ENCODE measurements around the gene CCL22. TPM values are rescaled to one million over a fixed set of nuclear protein-coding genes. Genes with fewer than 3 reads are reported as not detected.

CCL22 gene
- polyA plus RNA-seq, 1 donor from 2014 or later, result not detected

- H3F3A ChIP-seq (ENCODE audit: insufficient read depth, low read length, poor library complexity, severe bottlenecking), result no peaks in the 10 kb centered on the region
- no peak overlapping the region for H3K9ac ChIP-seq (ENCODE audit: low read length)
- no peaks in the 10 kb centered on the region for H3K79me2 ChIP-seq (replicated peaks; ENCODE audit: insufficient read depth, low read length)
- no peak overlapping the region for H3K4me3 ChIP-seq (ENCODE audit: low read length)
- no peak overlapping the region for H3K4me2 ChIP-seq (ENCODE audit: low read length)
- no peaks in the 10 kb centered on the region for H4K20me1 ChIP-seq (ENCODE audit: insufficient read depth)
- no peak overlapping the region for H3K27ac ChIP-seq (ENCODE audit: low read length)
- no peaks in the 10 kb centered on the region for H3K36me3 ChIP-seq (ENCODE audit: insufficient read depth, low read length)
- no peak overlapping the region for H2AFZ ChIP-seq (ENCODE audit: low read depth, low read length)
- H3K27me3 ChIP-seq (ENCODE audit: insufficient read depth, low read depth, low read length), result no peaks in the 10 kb centered on the region
- no peaks in the 10 kb centered on the region for H3K9me3 ChIP-seq (ENCODE audit: low read length)
- TF ChIP-seq RAD21 (conservative IDR thresholded peaks at IDR 0.05) (no peak), MXI1 (conservative IDR thresholded peaks at IDR 0.05; ENCODE audit: poor library complexity, severe bottlenecking) (no peak), TAF1 (IDR thresholded peaks at IDR 0.05; ENCODE audit: low read depth) (no peak), REST (IDR thresholded peaks at IDR 0.05; ENCODE audit: borderline replicate concordance) (no peak), EP300 (conservative IDR thresholded peaks at IDR 0.05; ENCODE audit: poor library complexity, severe bottlenecking) (no peak), POLR2AphosphoS5 (IDR thresholded peaks at IDR 0.05) (no peak), SMC3 (conservative IDR thresholded peaks at IDR 0.05; ENCODE audit: poor library complexity) (no peak), CTCF (IDR thresholded peaks at IDR 0.05; ENCODE audit: poor library complexity, severe bottlenecking) (no peak), EZH2 (IDR thresholded peaks at IDR 0.05; ENCODE audit: borderline replicate concordance, insufficient read depth, low read length, poor library complexity, severe bottlenecking) (no peak)
- no peaks in the 10 kb centered on the region for H3K9me2 ChIP-seq (ENCODE audit: insufficient read depth, low read length)
Measured at GRCh38 chr16:57379579-57379978, 21.0 kb downstream of the CCL22 start.

GRCh38 chr16:57380671-57381462 is 22.3 kb downstream of the CCL22 start:
- H3K9me2 ChIP-seq (ENCODE audit: insufficient read depth, low read length), result no peaks in the 10 kb centered on the region
- H3K4me2 ChIP-seq (ENCODE audit: low read length), result no peak overlapping the region
- no peaks in the 10 kb centered on the region for H3K79me2 ChIP-seq (replicated peaks; ENCODE audit: insufficient read depth, low read length)
- H3F3A ChIP-seq (ENCODE audit: insufficient read depth, low read length, poor library complexity, severe bottlenecking), result no peaks in the 10 kb centered on the region
- H3K9ac ChIP-seq (ENCODE audit: low read length), result no peak overlapping the region
- no peaks in the 10 kb centered on the region for H3K9me3 ChIP-seq (ENCODE audit: low read length)
- no peaks in the 10 kb centered on the region for H3K27me3 ChIP-seq (ENCODE audit: insufficient read depth, low read depth, low read length)
- H3K4me3 ChIP-seq (ENCODE audit: low read length), result no peak overlapping the region
- no peak for TF ChIP-seq RAD21 (conservative IDR thresholded peaks at IDR 0.05)
- TF ChIP-seq MXI1 (conservative IDR thresholded peaks at IDR 0.05; ENCODE audit: poor library complexity, severe bottlenecking), result no peak
- no peak for TF ChIP-seq REST (IDR thresholded peaks at IDR 0.05; ENCODE audit: borderline replicate concordance)
- TF ChIP-seq EP300 (conservative IDR thresholded peaks at IDR 0.05; ENCODE audit: poor library complexity, severe bottlenecking), result no peak
- no peak for TF ChIP-seq CTCF (IDR thresholded peaks at IDR 0.05; ENCODE audit: poor library complexity, severe bottlenecking)
- TF ChIP-seq SMC3 (conservative IDR thresholded peaks at IDR 0.05; ENCODE audit: poor library complexity), result no peak
- TF ChIP-seq POLR2AphosphoS5 (IDR thresholded peaks at IDR 0.05), result no peak
- no peak for TF ChIP-seq TAF1 (IDR thresholded peaks at IDR 0.05; ENCODE audit: low read depth)
- no peak for TF ChIP-seq EZH2 (IDR thresholded peaks at IDR 0.05; ENCODE audit: borderline replicate concordance, insufficient read depth, low read length, poor library complexity, severe bottlenecking)
- no peaks in the 10 kb centered on the region for H3K36me3 ChIP-seq (ENCODE audit: insufficient read depth, low read length)
- no peak overlapping the region for H3K27ac ChIP-seq (ENCODE audit: low read length)
- H4K20me1 ChIP-seq (ENCODE audit: insufficient read depth), result no peaks in the 10 kb centered on the region
- no peak overlapping the region for H2AFZ ChIP-seq (ENCODE audit: low read depth, low read length)
